ENCODE data around the gene DOCK2.

DOCK2 gene

GRCh38 chr5:169875091-169875728 is 238.1 kb downstream of the DOCK2 start:
- no peak for DNase-seq

GRCh38 chr5:169875731-169876130 is 238.7 kb downstream of the DOCK2 start:
- DNase-seq = no peak

- DNase-seq = no peak
Measured at GRCh38 chr5:169876386-169876785, 239.3 kb downstream of the DOCK2 start.

GRCh38 chr5:169880012-169880663 is 243.1 kb downstream of the DOCK2 start:
- DNase-seq = no peak

- no peak for DNase-seq
Measured at GRCh38 chr5:169880785-169881184, 243.7 kb downstream of the DOCK2 start.

GRCh38 chr5:169881702-169882303 is 244.7 kb downstream of the DOCK2 start:
- DNase-seq = no peak

- no peak for DNase-seq
Measured at GRCh38 chr5:169886033-169886432, 249.0 kb downstream of the DOCK2 start.

- DNase-seq = no peak
Measured at GRCh38 chr5:169886677-169887076, 249.6 kb downstream of the DOCK2 start.

GRCh38 chr5:169889572-169889971 is 252.5 kb downstream of the DOCK2 start:
- DNase-seq = no peak

GRCh38 chr5:169893010-169893409 is 255.9 kb downstream of the DOCK2 start:
- no peak for DNase-seq

GRCh38 chr5:169893571-169893970 is 256.5 kb downstream of the DOCK2 start:
- DNase-seq = no peak

- DNase-seq = no peak
Measured at GRCh38 chr5:169895926-169896325, 258.9 kb downstream of the DOCK2 start.

- DNase-seq = no peak
Measured at GRCh38 chr5:169897481-169897880, 260.4 kb downstream of the DOCK2 start.

GRCh38 chr5:169901896-169902295 is 264.8 kb downstream of the DOCK2 start:
- DNase-seq = no peak

GRCh38 chr5:169904059-169904458 is 267.0 kb downstream of the DOCK2 start:
- no peak for DNase-seq

GRCh38 chr5:169904508-169904907 is 267.4 kb downstream of the DOCK2 start:
- DNase-seq = no peak

- no peak for DNase-seq
Measured at GRCh38 chr5:169905017-169905416, 267.9 kb downstream of the DOCK2 start.

- no peak for DNase-seq
Measured at GRCh38 chr5:169906745-169907649, 269.9 kb downstream of the DOCK2 start.

GRCh38 chr5:169908864-169909263 is 271.8 kb downstream of the DOCK2 start:
- no peak for DNase-seq

GRCh38 chr5:169909945-169910344 is 272.9 kb downstream of the DOCK2 start:
- no peak for DNase-seq

- no peak for DNase-seq
Measured at GRCh38 chr5:169910393-169910792, 273.3 kb downstream of the DOCK2 start.

- no peak for DNase-seq
Measured at GRCh38 chr5:169911448-169912212, 274.6 kb downstream of the DOCK2 start.

GRCh38 chr5:169913479-169913878 is 276.4 kb downstream of the DOCK2 start:
- no peak for DNase-seq

Measured in DMS153 (cell line).